ENCODE data around the gene ITPR3.

ITPR3 gene

GRCh38 chr6:33700391-33701050, 79.4 kb downstream of the ITPR3 start:
- DNase-seq (ENCODE audit: low read depth) = no peak

- DNase-seq (ENCODE audit: low read depth) = peak; percentile 52
Measured at GRCh38 chr6:33702345-33702977, 81.3 kb downstream of the ITPR3 start.

GRCh38 chr6:33704215-33705066, 83.3 kb downstream of the ITPR3 start:
- DNase-seq (ENCODE audit: low read depth) = no peak

GRCh38 chr6:33705268-33705885, 84.3 kb downstream of the ITPR3 start:
- DNase-seq (ENCODE audit: low read depth) = no peak

GRCh38 chr6:33705955-33706725, 85.0 kb downstream of the ITPR3 start:
- DNase-seq (ENCODE audit: low read depth) = no peak

GRCh38 chr6:33707771-33708170, 86.6 kb downstream of the ITPR3 start:
- DNase-seq (ENCODE audit: low read depth) = no peak

- no peak for DNase-seq (ENCODE audit: low read depth)
Measured at GRCh38 chr6:33708516-33709204, 87.5 kb downstream of the ITPR3 start.

GRCh38 chr6:33709605-33710295, 88.6 kb downstream of the ITPR3 start:
- no peak for DNase-seq (ENCODE audit: low read depth)

- DNase-seq (ENCODE audit: low read depth) = no peak
Measured at GRCh38 chr6:33710296-33711121, 89.4 kb downstream of the ITPR3 start.

- peak; percentile 92 for DNase-seq (ENCODE audit: low read depth)
Measured at GRCh38 chr6:33711140-33712129, 90.3 kb downstream of the ITPR3 start, which contains the start of gene UQCC2. TSS of gene UQCC2 (minus strand) at chr6:33711700. CDS start at chr6:33711686, 14 bp downstream.

- no peak for DNase-seq (ENCODE audit: low read depth)
Measured at GRCh38 chr6:33712914-33713313, 91.8 kb downstream of the ITPR3 start.

- DNase-seq (ENCODE audit: low read depth) = no peak
Measured at GRCh38 chr6:33713786-33714185, 92.7 kb downstream of the ITPR3 start.

- DNase-seq (ENCODE audit: low read depth) = no peak
Measured at GRCh38 chr6:33714385-33715040, 93.4 kb downstream of the ITPR3 start.

GRCh38 chr6:33716379-33716778, 95.3 kb downstream of the ITPR3 start:
- DNase-seq (ENCODE audit: low read depth) = no peak

GRCh38 chr6:33716890-33717632, 95.9 kb downstream of the ITPR3 start:
- no peak for DNase-seq (ENCODE audit: low read depth)

GRCh38 chr6:33717934-33718455, 96.9 kb downstream of the ITPR3 start:
- DNase-seq (ENCODE audit: low read depth) = peak; percentile 21

- no peak for DNase-seq (ENCODE audit: low read depth)
Measured at GRCh38 chr6:33718713-33719112, 97.6 kb downstream of the ITPR3 start.
